ENCODE results near the gene NR3C1.
A peak's percentile ranks its signal among the peaks of the same experiment; 100 is the strongest.
"Not testable (repeated sequence)": the region's sequence is repeated elsewhere in the genome, so short reads cannot be mapped to it uniquely, and the experiment has no call there.

NR3C1 gene

DNA sequence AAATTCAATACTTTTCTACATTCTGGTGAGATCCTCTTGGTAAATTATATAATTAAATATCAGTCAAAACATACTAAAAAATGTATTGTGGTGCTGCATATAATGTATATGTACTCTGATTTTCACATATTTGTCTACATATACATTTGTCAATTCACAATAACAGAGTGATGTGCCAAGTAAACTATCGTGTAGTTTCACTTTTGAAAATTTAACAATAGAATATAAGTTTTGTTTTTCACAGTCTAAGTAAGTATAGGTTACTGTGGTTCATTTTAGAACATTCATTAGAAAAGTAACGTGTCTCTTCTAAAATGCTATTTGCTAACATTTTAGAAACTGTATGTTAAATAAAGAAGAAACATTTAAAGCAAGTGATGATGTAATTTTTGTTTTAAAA, 73.6 kb downstream of the NR3C1 start:
- DNase-seq: no peak

DNA sequence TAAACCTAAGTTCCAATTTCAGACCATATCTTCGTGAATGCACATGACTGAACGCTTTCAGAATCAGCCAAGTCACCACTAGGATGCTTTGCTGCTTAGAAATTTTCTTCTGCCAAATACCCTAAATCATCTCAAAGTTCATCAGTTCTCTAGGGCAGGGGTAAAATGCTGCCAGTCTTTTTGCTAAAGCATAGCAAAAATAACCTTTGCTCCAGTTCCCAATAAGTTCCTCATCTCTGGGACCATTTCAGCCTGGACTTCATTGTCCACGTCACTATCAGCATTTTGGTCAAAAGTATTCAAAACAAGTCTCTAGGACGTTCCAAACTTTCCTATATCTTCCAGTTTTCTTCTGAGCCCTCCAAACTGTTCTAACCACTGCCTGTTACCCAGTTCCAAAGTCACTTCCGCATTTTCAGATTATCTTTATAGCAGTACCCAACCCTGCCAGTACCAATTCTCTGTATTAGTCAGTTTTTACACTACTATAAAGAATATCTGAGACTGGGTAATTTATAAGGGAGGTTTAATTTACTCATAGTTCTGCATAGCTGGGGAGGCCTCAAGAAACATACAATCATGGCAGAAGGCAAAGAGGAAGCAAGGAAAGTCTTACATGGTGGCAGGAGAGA, 74.8 kb downstream of the NR3C1 start:
- no peak for DNase-seq

DNA sequence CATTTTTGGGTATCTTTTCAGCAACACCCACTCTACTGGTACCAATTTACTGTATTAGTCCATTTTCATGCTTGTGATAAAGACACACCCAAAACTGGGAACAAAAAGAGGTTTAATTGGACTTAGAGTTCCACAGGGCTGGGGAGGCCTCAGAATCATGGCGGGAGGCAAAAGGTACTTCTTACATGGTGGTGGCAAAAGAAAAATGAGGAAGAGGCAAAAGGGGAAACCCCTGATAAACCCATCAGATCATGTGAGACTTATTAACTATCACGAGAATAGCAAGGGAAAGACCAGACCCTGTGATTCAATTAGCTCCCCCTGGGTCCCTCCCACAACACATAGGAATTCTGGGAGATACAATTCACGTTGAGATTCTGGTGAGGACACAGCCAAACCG, 78.4 kb downstream of the NR3C1 start:
- not testable (repeated sequence) for DNase-seq

DNA sequence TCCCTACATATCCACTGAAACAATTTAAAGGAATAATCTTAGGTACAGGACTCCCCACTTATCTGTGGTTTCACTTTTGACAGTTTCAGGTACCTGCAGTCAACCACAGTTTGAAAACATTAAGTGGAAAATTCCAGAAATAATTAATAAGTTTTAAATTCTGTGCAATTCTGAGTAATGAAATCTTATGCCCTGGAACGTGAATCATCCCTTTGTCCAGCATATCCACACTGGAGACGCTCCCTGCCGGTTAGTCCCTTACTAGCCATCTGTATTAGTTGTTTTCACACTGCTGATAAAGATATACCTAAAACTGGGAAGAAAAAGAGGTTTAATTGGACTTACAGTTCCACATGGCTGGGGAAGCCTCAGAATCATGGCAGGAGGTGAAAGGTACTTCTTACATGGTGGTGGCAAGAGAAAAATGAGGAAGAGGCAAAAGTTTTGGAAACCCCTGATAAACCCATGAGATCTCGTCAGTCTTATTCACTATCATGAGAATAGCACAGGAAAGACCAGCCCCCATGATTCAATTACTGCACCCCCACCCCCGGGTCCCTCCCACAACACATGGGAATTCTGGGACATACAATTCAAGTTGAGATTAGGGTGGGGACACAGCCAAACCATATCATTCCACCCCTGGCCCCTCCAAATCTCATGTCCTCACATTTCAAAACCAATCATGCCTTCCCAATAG, 80.4 kb downstream of the NR3C1 start:
- not testable (repeated sequence) for DNase-seq

- DNase-seq: no peak
Measured at GRCh38 chr5:143322176-143322575, 81.3 kb downstream of the NR3C1 start.

DNA sequence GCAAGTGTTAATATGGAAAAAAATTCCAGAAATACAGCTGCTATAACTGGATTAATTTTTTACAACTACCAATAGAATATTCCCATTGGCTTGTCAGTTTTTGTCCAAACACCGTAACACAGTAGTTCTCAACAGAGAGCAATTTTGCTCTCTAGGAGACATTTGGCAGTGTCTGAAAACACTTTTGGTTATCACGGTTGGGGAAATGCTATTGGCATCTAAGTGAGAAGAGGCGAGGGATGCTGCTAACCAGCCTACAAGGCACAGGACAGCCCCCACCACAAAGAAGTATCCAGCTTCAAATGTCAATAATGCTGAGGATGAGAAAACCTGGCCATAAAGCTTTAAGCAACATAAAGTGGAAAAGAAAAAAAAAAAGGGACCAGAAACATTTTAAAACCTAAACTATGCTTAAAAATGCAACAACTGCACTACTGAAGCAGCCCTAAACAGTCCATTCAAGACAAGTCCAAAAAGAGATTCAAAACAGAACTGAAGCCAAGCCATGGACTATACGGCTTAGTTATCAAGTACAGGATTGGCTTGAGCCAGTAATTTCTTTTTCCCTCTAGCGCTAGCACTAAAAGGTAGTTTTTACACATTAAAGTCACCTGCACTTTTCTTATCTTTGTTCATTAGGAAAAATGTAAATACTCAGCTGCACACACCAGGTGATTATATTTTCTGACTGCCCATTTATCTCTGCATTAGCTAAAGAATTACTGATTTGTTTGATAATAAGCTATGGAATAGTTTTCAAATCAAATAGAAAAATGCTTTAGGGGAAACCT, 83.9 kb downstream of the NR3C1 start:
- peak; percentile 10 for DNase-seq

GRCh38 chr5:143318833-143319232, 84.7 kb downstream of the NR3C1 start:
- DNase-seq: no peak

- DNase-seq: no peak
Measured at GRCh38 chr5:143318270-143318669, 85.2 kb downstream of the NR3C1 start.

DNA sequence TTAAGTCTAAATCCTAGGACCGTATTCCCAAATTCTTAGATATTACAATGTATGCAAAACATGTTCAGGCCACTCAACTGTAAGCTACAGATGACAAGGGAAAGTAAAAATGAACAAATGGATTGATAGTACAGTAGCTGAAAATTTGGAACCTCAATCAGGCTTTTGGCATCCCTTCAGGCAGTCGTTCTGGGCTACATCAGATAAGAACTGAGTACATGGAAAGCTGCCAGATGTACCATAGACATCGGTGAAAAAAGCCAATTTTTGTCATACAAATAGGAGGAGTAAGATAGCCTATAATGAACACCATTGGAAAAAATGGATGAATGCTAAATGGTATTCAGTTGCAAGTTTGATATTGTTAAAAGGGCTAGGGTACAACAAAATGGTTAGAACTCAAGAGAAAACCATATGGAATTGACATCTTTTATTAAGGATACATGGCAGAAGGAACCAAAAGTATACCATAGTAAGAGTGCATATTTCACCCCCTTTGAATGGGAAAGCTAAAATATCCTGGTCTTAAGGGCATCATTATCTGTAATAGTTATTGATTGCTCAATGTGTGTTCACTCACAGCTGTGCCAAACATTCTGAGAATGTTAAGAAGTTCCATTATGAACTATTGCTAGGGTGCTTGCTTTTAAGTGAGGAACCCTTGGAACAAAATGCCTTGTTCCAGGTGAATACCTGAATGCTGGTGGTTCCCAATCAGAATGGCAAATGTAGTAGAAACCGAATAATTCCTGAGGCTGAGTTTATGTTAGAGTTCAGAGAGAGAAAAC, 86.4 kb downstream of the NR3C1 start:
- DNase-seq: peak; percentile 74

DNA sequence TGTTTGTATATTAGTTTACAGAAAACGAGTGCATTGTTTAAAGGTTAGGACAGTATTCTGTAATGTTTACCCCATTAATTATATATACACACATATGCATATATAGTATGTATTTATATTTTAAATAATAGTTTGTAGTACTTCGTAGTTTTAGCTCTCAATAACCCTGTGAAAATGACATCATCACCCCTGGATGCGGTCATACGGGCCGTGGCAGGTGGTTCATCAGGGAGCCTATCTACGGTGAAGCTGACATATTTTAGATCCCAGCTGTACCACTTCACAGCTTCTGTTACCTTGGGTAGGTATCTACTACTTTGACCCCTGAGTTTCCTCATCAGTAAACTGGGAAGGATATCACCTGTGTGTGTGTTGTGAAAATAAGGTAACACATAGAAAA, 87.1 kb downstream of the NR3C1 start:
- no peak for DNase-seq

DNA sequence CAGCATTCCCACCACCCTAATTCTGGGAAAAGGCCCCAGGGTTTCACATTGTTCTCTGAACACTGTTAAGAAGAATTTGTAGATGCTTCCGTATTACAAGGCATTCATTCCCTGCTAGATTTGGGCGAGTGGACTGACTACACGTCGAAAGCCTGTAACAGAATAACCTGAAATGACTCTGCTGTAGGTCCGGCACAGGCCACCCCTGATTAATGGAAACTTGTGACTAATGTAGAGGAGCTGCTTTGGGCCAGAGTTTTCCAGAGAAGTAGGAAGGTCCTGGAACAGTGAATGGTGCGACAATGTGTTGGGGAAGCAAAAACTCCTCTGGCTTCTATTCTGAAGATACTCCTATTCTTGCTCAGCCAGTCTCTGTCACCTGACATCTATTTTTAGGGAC, 87.6 kb downstream of the NR3C1 start:
- no peak for DNase-seq

- no peak for DNase-seq
Measured at GRCh38 chr5:143315214-143315613, 88.3 kb downstream of the NR3C1 start.

DNA sequence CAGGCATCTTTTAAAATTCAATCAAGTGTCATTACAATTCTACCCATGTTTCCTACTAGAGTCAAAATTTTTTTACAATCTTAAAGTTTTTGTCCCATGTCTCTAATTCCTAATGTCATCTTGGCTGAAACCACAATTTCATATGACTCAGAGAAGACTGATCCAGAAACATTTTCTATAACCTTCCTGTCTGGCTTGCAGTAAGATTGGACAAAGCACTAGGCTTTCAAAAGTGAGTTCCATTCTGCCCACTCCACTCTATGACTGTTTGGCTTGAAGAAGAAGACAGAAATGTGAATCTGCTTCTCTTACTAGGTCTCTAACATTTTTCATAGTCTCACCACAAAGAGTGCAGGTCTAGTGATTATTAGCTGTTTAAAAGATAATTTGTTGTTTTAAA, 88.8 kb downstream of the NR3C1 start:
- DNase-seq: no peak

DNA sequence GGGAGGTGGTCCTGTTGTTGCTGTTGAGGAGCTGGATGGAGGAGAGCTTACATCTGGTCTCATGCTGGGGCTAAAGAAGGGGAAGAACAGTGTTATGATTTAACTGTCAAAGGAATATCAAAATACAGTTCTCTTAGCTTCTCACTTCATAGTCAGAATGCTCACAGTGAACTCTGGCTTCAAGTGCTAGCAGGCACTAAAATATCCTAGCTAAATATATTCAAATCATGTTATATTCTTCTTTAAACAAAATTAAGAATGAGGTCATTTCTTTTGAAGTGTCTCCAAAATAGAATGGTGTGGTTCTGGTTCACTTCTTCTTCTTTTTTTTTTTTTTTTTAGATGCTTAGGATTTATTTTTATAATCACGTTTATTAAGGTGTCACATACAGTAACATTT, 89.4 kb downstream of the NR3C1 start:
- no peak for DNase-seq

DNA sequence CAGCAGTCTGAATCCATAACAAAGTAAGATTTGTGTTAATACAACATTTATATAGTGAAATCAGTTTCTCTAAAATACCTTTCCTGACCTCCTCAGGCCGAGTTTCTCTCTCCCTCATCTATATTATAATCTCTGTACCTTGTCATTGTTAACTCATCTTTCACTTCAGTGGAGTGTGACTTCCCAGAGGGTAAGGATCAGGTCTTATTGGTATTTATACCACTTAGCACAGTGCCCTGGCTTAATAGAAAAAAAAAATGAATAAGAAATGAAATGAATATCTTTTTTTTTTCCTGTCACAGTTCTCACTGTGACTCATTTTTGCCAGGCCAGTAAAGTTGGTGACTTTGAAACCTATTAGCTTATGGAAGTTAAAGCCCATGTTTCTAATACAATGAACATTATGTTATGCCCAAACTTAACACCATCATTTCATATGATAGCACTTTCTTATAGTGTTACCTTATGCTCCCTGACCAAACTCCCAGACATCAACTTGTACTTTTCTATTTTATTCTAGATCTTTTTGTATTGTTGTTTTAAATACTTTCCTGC, 90.1 kb downstream of the NR3C1 start:
- DNase-seq: no peak

DNA sequence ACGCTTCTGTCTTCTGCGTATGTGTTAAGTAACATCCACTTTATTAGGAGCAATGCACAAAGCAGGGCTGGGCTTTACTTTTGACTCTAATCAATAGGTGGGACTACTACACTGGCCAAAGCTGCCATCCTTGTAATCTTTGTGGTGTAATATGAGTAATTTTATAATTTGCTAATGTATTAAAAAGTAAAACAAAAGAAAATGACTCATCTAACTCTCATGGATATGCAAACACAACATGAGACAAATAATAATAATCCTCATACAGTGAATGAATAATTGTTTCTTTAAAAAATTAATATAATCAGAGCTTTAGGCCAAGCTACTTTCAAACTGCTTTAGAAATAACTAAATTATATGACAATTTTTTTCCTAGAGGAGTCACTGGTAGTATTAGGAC, 90.7 kb downstream of the NR3C1 start:
- DNase-seq: no peak

- DNase-seq: no peak
Measured at GRCh38 chr5:143311955-143312354, 91.5 kb downstream of the NR3C1 start.

DNA sequence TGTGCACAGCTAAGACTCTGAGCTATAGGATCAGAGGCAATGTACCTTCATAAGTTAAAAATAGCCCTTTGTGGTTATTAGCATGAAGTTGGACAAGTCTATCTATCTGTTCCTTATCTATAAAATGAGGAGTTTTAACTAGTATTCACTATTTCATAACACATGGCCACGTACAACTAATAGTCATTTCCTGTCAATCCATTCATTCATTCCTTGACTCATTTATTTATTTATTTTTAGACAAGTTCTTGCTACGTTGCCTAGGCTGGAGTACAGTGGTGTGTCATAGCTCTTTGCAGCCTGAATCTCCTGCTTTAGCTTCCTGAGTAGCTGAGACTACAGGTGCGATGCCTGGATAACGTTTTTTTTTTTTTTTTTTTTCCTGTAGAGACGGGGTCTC, 92.1 kb downstream of the NR3C1 start:
- DNase-seq: no peak

DNA sequence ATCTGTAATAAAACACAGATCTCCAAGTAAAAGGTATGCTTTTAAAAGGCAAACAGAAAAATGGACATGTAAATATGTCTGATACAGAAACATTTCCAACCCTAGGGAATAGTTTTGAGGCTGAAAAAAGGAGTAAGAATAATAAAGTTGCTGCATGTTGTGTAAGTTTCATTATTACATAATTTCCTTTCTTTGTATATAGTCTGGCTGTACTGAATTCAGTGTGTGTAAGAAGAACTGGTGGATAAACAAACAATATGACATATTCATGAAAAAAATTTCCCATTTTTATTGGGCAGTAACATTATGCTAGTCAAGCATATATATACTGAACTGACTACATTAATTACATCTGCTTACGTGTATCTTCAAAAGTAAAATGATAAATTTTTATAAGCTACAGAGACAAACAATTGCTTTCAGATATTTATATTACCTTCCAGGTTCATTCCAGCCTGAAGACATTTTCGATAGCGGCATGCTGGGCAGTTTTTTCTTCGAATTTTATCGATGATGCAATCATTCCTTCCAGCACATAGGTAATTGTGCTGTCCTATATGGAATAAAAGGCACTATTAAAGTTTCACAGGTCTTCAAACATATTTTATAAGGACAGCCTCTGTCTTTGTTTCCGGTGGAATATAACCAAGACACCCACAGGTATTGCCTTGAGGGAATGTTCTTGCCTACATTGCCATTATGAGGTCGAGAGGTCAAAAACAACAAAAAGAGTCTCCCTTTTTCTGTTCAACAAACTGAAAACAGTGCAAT, 93.6 kb downstream of the NR3C1 start:
- no peak for DNase-seq

DNA sequence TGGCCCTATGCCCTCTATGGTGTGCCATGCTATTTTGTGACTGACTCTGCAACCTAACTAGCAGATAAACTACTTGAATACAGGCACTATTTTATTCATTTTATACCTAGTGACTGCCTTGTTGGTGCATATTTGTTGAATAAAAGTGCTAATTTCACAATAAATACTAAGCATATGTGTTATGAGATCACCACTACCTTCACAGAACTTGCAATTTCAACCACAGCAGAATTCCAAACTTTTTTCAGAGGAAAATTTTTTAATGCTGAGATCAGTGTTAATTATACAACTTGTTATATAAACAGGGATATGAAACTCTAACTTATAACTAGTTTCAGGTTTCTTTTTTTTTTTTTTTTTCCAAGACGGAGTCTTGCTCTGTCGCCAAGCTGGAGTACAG, 94.8 kb downstream of the NR3C1 start:
- DNase-seq: no peak

- DNase-seq: no peak
Measured at GRCh38 chr5:143306040-143306439, 97.4 kb downstream of the NR3C1 start.

GRCh38 chr5:143304836-143305475, 98.5 kb downstream of the NR3C1 start:
- no peak for DNase-seq
